Suprapubic skin (tissue), 4 donors: Measurements from ENCODE around the gene SACM1L.

Source experiments
- CTCF ChIP-seq, 2 donors: fragments of 200-600 bp in 1 of 2; fragments of 450-650 bp in 1 of 2; sonication (generic) in 1 of 2; IDR thresholded peaks; one replicate each; pipeline ENCODE4 v1.5.1; 2016 to 2019; ENCODE audit warnings: antibody characterized with exemption in 2 of 2, mild to moderate bottlenecking in 1 of 2, moderate library complexity in 1 of 2
- EP300 ChIP-seq: sonication (generic); formaldehyde crosslinking; IDR thresholded peaks from one replicate; pipeline ENCODE4 v1.6.1; 2017; ENCODE audit warnings: antibody characterized with exemption
- POLR2A ChIP-seq, 2 donors: fragments of 450-650 bp; IDR thresholded peaks; one replicate each; pipeline ENCODE4 v1.6.1; 2017; ENCODE audit warnings: antibody characterized with exemption in 2 of 2, mild to moderate bottlenecking in 2 of 2, moderate library complexity in 2 of 2
- POLR2AphosphoS5 ChIP-seq, 3 donors: sonication (generic); formaldehyde crosslinking; IDR thresholded peaks; one replicate each; pipeline ENCODE4 v1.6.1; 2017; ENCODE audit warnings: antibody characterized with exemption in 3 of 3

- TF ChIP-seq CTCF (IDR thresholded peaks at IDR 0.05) (no peak), EP300 (no peak), POLR2AphosphoS5 (IDR thresholded peaks at IDR 0.05) (no peak), POLR2A (IDR thresholded peaks at IDR 0.05) (no peak)
These were observed 105.5 kb downstream of the SACM1L start for GRCh38 chr3:45794660-45795059.
